KBM-7 (cell line): Measurements from ENCODE around the gene ZCCHC18.
A peak's percentile ranks its signal among the peaks of the same experiment; 100 is the strongest.

Source experiments
- DNase-seq: peaks from one replicate; pipeline ENCODE4 v3.0.0-alpha.2; 2015
- in situ Hi-C: fragments of 300-500 bp; cut with MboI; formaldehyde crosslinking; loops from 2 replicates; pipeline ENCODE4 v1.14.3; 2020; ENCODE audit warnings: low sequenced_read_pairs, low pct_unique_long_range_greater_than_20kb, mixed read lengths

ZCCHC18 gene

DNA sequence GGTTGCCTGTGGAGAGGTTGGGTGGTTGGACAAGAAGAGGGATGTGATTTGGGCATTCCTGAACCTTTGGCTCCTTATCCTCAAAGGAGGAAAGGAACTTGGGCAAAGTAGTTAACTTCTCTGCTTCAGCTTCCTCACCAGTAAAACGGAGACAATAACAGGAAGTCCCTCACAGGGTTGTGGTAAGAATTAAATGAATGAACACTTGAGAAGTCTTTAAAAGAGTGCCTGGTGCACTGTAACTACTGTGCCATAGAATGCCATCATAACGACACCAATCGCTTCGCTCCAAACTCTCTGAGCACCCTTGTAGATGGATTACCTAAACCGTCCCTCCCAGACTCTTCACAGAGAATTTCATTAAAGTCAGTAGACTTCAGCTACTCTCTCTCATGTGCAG is 10.5 kb downstream of the ZCCHC18 start:
- in situ Hi-C loops, result no loop called here
- DNase-seq, result peak; percentile 64

- in situ Hi-C loops, result no loop called here
Measured at GRCh38 chrX:104126856-104127255, 14.5 kb downstream of the ZCCHC18 start.

DNA sequence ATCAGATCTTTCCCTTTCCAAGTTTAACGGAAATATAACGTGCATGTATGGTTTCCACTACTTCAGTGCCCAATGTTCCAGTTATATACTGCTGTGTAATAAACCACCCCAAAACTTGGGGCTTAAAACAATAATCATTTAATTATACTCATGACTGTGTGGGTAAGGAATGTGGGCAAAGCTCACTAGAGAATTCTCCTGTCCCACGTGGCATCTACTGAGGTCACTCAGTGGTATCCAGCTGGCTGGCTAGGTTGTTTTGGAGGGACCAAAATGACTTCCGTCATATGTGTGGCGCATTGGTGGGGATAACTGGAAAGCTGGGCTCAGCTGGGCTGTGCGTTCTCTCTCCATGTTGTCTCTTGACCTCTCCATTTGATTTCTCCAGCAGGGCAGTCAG is 18.5 kb downstream of the ZCCHC18 start:
- in situ Hi-C loops, result no loop called here
- DNase-seq, result no peak

More at GRCh38 chrX:104126856-104127255, 14.5 kb downstream of the ZCCHC18 start:
- DNase-seq, result no peak

DNA sequence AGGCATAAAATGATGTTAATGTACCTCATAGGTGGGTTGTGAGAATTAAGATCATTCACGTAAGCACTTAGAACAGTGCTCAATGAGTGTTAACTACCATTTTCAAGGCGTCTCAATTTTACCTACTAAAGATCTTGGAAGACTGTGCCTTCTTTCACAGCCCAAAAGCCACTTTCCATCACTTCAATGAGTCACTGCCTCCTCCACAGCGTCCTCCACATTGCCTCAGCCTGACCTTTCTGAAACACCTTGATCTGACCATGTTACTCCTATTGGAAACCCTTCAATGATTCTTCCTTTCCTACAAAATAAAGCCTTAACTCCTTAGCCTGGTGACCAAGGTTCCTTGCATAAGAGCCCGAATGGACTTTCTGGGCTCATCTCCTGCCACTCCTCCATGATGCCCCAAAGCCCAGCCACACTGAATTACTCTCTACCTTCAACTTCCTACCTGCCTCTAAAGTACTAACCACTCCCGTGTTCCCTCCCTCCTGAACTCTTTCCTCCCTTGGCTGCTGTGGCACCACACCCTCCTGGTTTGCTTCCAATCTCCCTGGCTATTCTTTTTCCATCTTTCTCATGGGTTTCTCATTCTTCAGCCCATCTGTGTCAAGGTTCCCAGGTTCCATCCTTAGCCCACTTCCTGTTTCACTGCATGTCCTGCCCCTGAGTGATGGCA is 22.4 kb downstream of the ZCCHC18 start:
- in situ Hi-C loops, result no loop called here
- no peak for DNase-seq

GRCh38 chrX:104135677-104136076 is 23.4 kb downstream of the ZCCHC18 start:
- no peak for DNase-seq
- in situ Hi-C loops, result no loop called here

DNA sequence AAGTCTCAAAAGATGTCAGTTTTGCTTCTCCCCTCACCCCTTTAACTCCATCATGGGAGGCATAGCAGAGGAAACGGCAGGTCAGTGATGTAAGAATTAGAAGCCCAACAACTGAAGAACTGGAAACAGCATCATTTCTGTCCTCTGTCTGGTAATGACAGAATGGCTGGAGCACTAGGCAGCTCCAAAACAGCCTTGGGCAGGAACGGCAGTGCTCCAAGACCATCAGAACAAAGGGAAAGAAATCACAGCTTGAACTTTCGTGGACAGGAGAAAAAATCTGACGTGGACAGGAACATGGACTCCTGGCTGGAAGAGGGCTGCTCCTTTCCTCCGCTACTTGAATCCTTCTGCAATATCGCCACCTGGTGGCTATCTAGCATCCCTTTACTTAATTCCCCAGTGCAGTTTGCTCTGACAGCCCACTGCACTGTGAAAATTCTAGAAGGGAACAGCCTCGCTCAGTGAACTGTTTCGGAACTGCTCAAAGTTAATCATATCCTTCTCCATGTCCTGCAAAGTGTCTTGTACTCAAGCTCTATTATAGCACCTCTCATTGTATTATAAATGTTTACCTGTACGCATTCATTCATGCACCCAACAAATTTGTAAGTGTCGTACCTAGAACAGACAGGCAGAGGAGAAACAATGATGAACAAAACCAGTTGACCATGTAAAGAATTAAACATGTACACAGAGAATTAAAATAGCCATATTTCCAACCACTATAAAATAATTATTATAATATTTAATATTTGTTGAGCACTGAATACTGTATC is 24.1 kb downstream of the ZCCHC18 start:
- in situ Hi-C loops, result no loop called here
- peak; percentile 84 for DNase-seq

GRCh38 chrX:104137496-104137895 is 25.2 kb downstream of the ZCCHC18 start:
- in situ Hi-C loops, result no loop called here
- DNase-seq, result peak; percentile 5

- no peak for DNase-seq
- in situ Hi-C loops, result no loop called here
Measured at GRCh38 chrX:104141087-104141760, 28.9 kb downstream of the ZCCHC18 start.

DNA sequence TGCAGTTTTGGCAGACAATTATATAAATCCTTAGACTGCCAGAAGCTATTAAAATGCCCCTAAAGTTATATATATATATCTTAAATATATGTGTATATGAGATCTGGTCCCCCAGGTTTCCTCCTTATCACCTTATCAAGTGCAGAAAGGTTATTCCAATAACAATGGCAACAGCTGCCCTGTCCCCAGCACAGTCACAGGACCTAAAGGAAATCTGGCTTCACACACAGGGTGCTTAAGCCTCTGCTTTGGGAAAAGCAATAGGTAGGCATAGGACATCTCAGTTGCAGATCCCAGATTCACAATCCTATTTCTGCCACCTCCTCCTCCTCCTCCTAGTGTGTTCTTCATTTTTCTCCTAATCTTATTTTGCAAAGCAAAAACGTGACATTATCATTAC is 38.7 kb downstream of the ZCCHC18 start:
- no peak for DNase-seq
- in situ Hi-C loops, result no loop called here

DNA sequence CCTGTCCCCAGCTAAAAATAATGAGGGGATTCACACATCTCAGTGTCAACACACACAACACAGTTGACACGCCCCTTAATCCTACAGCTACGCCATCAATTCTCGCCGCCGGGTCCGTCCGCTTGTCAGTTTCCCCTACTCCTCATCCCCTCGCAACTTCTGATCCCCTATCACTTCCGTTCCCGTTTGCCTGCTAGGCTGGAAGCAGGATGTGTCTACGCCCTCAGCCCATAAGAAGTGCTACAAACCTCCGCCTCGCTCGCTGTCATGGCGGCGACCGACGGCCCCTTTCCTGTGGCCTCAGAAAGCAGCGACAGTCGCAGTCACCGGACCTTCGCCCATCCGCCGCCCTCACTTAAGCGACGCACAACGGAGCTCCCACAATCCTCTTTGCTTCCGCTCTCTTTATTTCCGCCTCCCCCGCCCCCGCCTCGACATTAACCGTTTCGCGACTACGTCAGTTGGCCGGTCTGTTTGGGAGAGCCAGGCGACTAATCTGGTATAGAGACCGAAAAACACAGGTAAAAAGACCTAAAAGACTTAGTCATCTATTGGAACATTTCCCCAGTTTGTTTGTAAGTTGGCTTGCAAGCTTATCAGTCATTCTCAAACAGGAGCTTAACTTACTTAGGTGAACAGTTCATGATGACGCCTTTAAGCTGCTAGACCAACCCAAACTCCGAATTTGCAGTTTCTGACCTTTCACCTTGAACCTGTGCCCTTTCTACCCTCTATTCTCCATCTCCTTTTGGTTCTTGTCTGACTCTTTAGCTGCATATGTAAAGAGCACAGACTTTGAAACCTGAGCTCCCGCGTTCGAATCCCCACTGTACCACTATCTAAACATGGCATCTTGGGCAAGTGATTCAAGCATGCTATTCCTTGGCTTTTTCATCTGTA is 44.6 kb downstream of the ZCCHC18 start, which contains the start of gene SLC25A53:
SLC25A53 (minus strand) TSS at position 380 of the 900 bp plus-strand sequence. CDS start 51,752 bp downstream, outside the sequence.
- DNase-seq, result peak; percentile 95
- in situ Hi-C loops, result no loop called here
